Measurements from ENCODE around the gene MPDZ.

Gene MPDZ

GRCh38 chr9:13113751-13114150 lies 165.7 kb downstream of the MPDZ start:
- Mint-ChIP-seq H3K27ac (no peak overlapping the region), H3K36me3 (ENCODE audit: low read depth) (no peaks in the 10 kb centered on the region), H3K9me3 (peaks cover 3% of the 10 kb centered on the region), H3K4me1 (ENCODE audit: low read depth) (no peaks in the 10 kb centered on the region), H3K27me3 (ENCODE audit: low read depth) (no peaks in the 10 kb centered on the region), H3K4me3 (no peak overlapping the region)

GRCh38 chr9:13113216-13113615 lies 166.3 kb downstream of the MPDZ start:
- Mint-ChIP-seq H3K4me3 (no peak overlapping the region), H3K27me3 (ENCODE audit: low read depth) (no peaks in the 10 kb centered on the region), H3K4me1 (ENCODE audit: low read depth) (no peaks in the 10 kb centered on the region), H3K9me3 (peaks cover 3% of the 10 kb centered on the region), H3K36me3 (ENCODE audit: low read depth) (no peaks in the 10 kb centered on the region), H3K27ac (no peak overlapping the region)

GRCh38 chr9:13111778-13112177 lies 167.7 kb downstream of the MPDZ start:
- H3K36me3 Mint-ChIP-seq (ENCODE audit: low read depth), result no peaks in the 10 kb centered on the region
- H3K9me3 Mint-ChIP-seq, result peaks cover 3% of the 10 kb centered on the region
- H3K27me3 Mint-ChIP-seq (ENCODE audit: low read depth), result no peaks in the 10 kb centered on the region
- no peak overlapping the region for H3K27ac Mint-ChIP-seq
- H3K4me1 Mint-ChIP-seq (ENCODE audit: low read depth), result no peaks in the 10 kb centered on the region
- H3K4me3 Mint-ChIP-seq, result no peak overlapping the region

GRCh38 chr9:13110766-13111417 lies 168.6 kb downstream of the MPDZ start:
- no peak overlapping the region for H3K27ac Mint-ChIP-seq
- peaks cover 3% of the 10 kb centered on the region for H3K9me3 Mint-ChIP-seq
- H3K4me3 Mint-ChIP-seq, result no peak overlapping the region
- H3K27me3 Mint-ChIP-seq (ENCODE audit: low read depth), result no peaks in the 10 kb centered on the region
- H3K36me3 Mint-ChIP-seq (ENCODE audit: low read depth), result no peaks in the 10 kb centered on the region
- no peaks in the 10 kb centered on the region for H3K4me1 Mint-ChIP-seq (ENCODE audit: low read depth)

GRCh38 chr9:13109781-13110180 lies 169.7 kb downstream of the MPDZ start:
- no peaks in the 10 kb centered on the region for H3K36me3 Mint-ChIP-seq (ENCODE audit: low read depth)
- H3K27me3 Mint-ChIP-seq (ENCODE audit: low read depth), result no peaks in the 10 kb centered on the region
- H3K4me1 Mint-ChIP-seq (ENCODE audit: low read depth), result no peaks in the 10 kb centered on the region
- no peak overlapping the region for H3K4me3 Mint-ChIP-seq
- H3K9me3 Mint-ChIP-seq, result peaks cover 3% of the 10 kb centered on the region
- no peak overlapping the region for H3K27ac Mint-ChIP-seq

- Mint-ChIP-seq H3K4me3 (no peak overlapping the region), H3K36me3 (ENCODE audit: low read depth) (no peaks in the 10 kb centered on the region), H3K27me3 (ENCODE audit: low read depth) (no peaks in the 10 kb centered on the region), H3K9me3 (no peaks in the 10 kb centered on the region), H3K27ac (no peak overlapping the region), H3K4me1 (ENCODE audit: low read depth) (no peaks in the 10 kb centered on the region)
Measured at GRCh38 chr9:13107008-13107407, 172.5 kb downstream of the MPDZ start.

GRCh38 chr9:13100914-13101572 lies 178.4 kb downstream of the MPDZ start:
- no peaks in the 10 kb centered on the region for H3K4me1 Mint-ChIP-seq (ENCODE audit: low read depth)
- no peak overlapping the region for H3K4me3 Mint-ChIP-seq
- no peaks in the 10 kb centered on the region for H3K9me3 Mint-ChIP-seq

GRCh38 chr9:13095056-13095455 lies 184.4 kb downstream of the MPDZ start:
- Mint-ChIP-seq H3K27me3 (ENCODE audit: low read depth) (no peaks in the 10 kb centered on the region), H3K9me3 (no peaks in the 10 kb centered on the region), H3K4me1 (ENCODE audit: low read depth) (no peaks in the 10 kb centered on the region), H3K27ac (no peak overlapping the region), H3K36me3 (ENCODE audit: low read depth) (no peaks in the 10 kb centered on the region), H3K4me3 (no peak overlapping the region)

More at GRCh38 chr9:13100914-13101572, 178.4 kb downstream of the MPDZ start:
- Mint-ChIP-seq H3K36me3 (ENCODE audit: low read depth) (no peaks in the 10 kb centered on the region), H3K27me3 (ENCODE audit: low read depth) (no peaks in the 10 kb centered on the region), H3K27ac (no peak overlapping the region)

GRCh38 chr9:13090628-13091027 lies 188.9 kb downstream of the MPDZ start:
- no peaks in the 10 kb centered on the region for H3K36me3 Mint-ChIP-seq (ENCODE audit: low read depth)
- no peaks in the 10 kb centered on the region for H3K4me1 Mint-ChIP-seq (ENCODE audit: low read depth)
- no peaks in the 10 kb centered on the region for H3K27me3 Mint-ChIP-seq (ENCODE audit: low read depth)
- no peak overlapping the region for H3K4me3 Mint-ChIP-seq
- no peak overlapping the region for H3K27ac Mint-ChIP-seq
- H3K9me3 Mint-ChIP-seq, result no peaks in the 10 kb centered on the region

- Mint-ChIP-seq H3K4me1 (ENCODE audit: low read depth) (no peaks in the 10 kb centered on the region), H3K27me3 (ENCODE audit: low read depth) (no peaks in the 10 kb centered on the region), H3K36me3 (ENCODE audit: low read depth) (no peaks in the 10 kb centered on the region), H3K4me3 (no peak overlapping the region), H3K27ac (no peak overlapping the region), H3K9me3 (no peaks in the 10 kb centered on the region)
Measured at GRCh38 chr9:13089666-13090065, 189.8 kb downstream of the MPDZ start.

GRCh38 chr9:13088720-13089427 lies 190.6 kb downstream of the MPDZ start:
- Mint-ChIP-seq H3K4me1 (ENCODE audit: low read depth) (no peaks in the 10 kb centered on the region), H3K27ac (no peak overlapping the region), H3K4me3 (no peak overlapping the region), H3K9me3 (no peaks in the 10 kb centered on the region), H3K36me3 (ENCODE audit: low read depth) (no peaks in the 10 kb centered on the region), H3K27me3 (ENCODE audit: low read depth) (no peaks in the 10 kb centered on the region)

GRCh38 chr9:13083963-13084528 lies 195.4 kb downstream of the MPDZ start:
- no peaks in the 10 kb centered on the region for H3K27me3 Mint-ChIP-seq (ENCODE audit: low read depth)
- H3K36me3 Mint-ChIP-seq (ENCODE audit: low read depth), result no peaks in the 10 kb centered on the region
- H3K4me3 Mint-ChIP-seq, result no peak overlapping the region
- no peak overlapping the region for H3K27ac Mint-ChIP-seq
- H3K9me3 Mint-ChIP-seq, result no peaks in the 10 kb centered on the region
- no peaks in the 10 kb centered on the region for H3K4me1 Mint-ChIP-seq (ENCODE audit: low read depth)

GRCh38 chr9:13083366-13083765 lies 196.1 kb downstream of the MPDZ start:
- Mint-ChIP-seq H3K27ac (no peak overlapping the region), H3K4me1 (ENCODE audit: low read depth) (no peaks in the 10 kb centered on the region), H3K27me3 (ENCODE audit: low read depth) (no peaks in the 10 kb centered on the region), H3K36me3 (ENCODE audit: low read depth) (no peaks in the 10 kb centered on the region), H3K4me3 (no peak overlapping the region), H3K9me3 (no peaks in the 10 kb centered on the region)

GRCh38 chr9:13082796-13083195 lies 196.7 kb downstream of the MPDZ start:
- Mint-ChIP-seq H3K4me1 (ENCODE audit: low read depth) (no peaks in the 10 kb centered on the region), H3K9me3 (no peaks in the 10 kb centered on the region), H3K27ac (no peak overlapping the region), H3K27me3 (ENCODE audit: low read depth) (no peaks in the 10 kb centered on the region), H3K4me3 (no peak overlapping the region), H3K36me3 (ENCODE audit: low read depth) (no peaks in the 10 kb centered on the region)

GRCh38 chr9:13078164-13078563 lies 201.3 kb downstream of the MPDZ start:
- H3K27ac Mint-ChIP-seq, result no peak overlapping the region
- H3K36me3 Mint-ChIP-seq (ENCODE audit: low read depth), result no peaks in the 10 kb centered on the region
- H3K9me3 Mint-ChIP-seq, result peaks cover 6% of the 10 kb centered on the region
- H3K4me3 Mint-ChIP-seq, result no peak overlapping the region
- H3K4me1 Mint-ChIP-seq (ENCODE audit: low read depth), result no peaks in the 10 kb centered on the region
- H3K27me3 Mint-ChIP-seq (ENCODE audit: low read depth), result no peaks in the 10 kb centered on the region
